Heart right ventricle (tissue), 16 donors: ENCODE results near the gene CACNB2. TPM values are rescaled to one million over a fixed set of nuclear protein-coding genes. Genes with fewer than 3 reads are reported as not detected.
"Not testable (repeated sequence)": the region's sequence is repeated elsewhere in the genome, so short reads cannot be mapped to it uniquely, and the experiment has no call there.

ENCODE experiments used
- ATAC-seq, 8 donors: fragments of 200-7000 bp; cut with Tn5 transposase; one replicate each; pipeline ENCODE4 v1.9.1; 2020; ENCODE audit warnings: mild to moderate bottlenecking in 8 of 8, moderate library complexity in 8 of 8, moderate number of reproducible peaks in 1 of 8
- DNase-seq, 2 donors: peaks; one replicate each; pipeline ENCODE4 v3.0.0-alpha.2; 2020
- H3K27ac ChIP-seq, 10 donors: fragments of 200-600 bp; sonication (generic) in 2 of 10; one replicate each; pipeline versions ENCODE4 v1.5.0 to v1.8.0; 2020 to 2022; ENCODE audit warnings: mild to moderate bottlenecking in 3 of 10
- H3K27me3 ChIP-seq, 7 donors: fragments of 200-600 bp; one replicate each; pipeline ENCODE4 v1.8.0; 2021 to 2022; ENCODE audit warnings: mild to moderate bottlenecking in 2 of 7
- H3K36me3 ChIP-seq, 9 donors: fragments of 200-600 bp; sonication (generic) in 1 of 9; one replicate each; pipeline versions ENCODE4 v1.5.0 to v1.8.0; 2020 to 2022; ENCODE audit warnings: mild to moderate bottlenecking in 2 of 9
- H3K4me1 ChIP-seq, 9 donors: fragments of 200-600 bp; sonication (generic) in 1 of 9; one replicate each; pipeline versions ENCODE4 v1.5.0 to v1.8.0; 2020 to 2022; ENCODE audit warnings: mild to moderate bottlenecking in 4 of 9
- H3K4me3 ChIP-seq, 10 donors: fragments of 200-600 bp; sonication (generic) in 2 of 10; one replicate each; pipeline versions ENCODE4 v1.5.0 to v1.8.0; 2020 to 2022; ENCODE audit warnings: mild to moderate bottlenecking in 7 of 10, moderate library complexity in 2 of 10
- H3K9me3 ChIP-seq, 11 donors: fragments of 200-600 bp in 10 of 11; sonication (generic) in 2 of 11; one replicate each; pipeline versions ENCODE4 v1.5.0 to v1.8.0; 2013 to 2022; ENCODE audit warnings: mild to moderate bottlenecking in 2 of 11, control low read depth in 1 of 11, moderate library complexity in 1 of 11
- CTCF ChIP-seq, 9 donors: fragments of 200-600 bp; sonication (generic) in 2 of 9; IDR thresholded peaks; one replicate each; pipeline versions ENCODE4 v1.5.0 to v1.8.0; 2021 to 2022; ENCODE audit warnings: antibody characterized with exemption in 9 of 9, mild to moderate bottlenecking in 5 of 9, moderate library complexity in 1 of 9
- WGBS, 2 donors: extraction: QIAGEN DNeasy Blood & Tissue Kit; methylation state at CpG; one replicate each; pipeline ENCODE4 v1.1.7; 2013; ENCODE audit warnings: inconsistent platforms in 1 of 2; 5-methylcytosine and 5-hydroxymethylcytosine counted together
- intact Hi-C, 10 donors: fragments of 100-400 bp; cut with DNase I; formaldehyde crosslinking; loops; one replicate each; pipeline versions ENCODE4 v1.11.1 to v1.14.2; 2022
- polyA plus RNA-seq, 2 donors: library from polyadenylated mRNA; stranded (reverse); fragments of 200-250 nt; gene quantifications; one replicate each; pipeline ENCODE4 v1.2.3, GENCODE V29; 2013
- total RNA-seq, 10 donors: library from RNA; stranded (reverse); fragmentation: NEBNext Ultra II Directional in 3 of 10; extraction: Animal tissue kit (Norgen Biotek cat#: 25700) in 3 of 10; gene quantifications; one replicate each; pipeline versions ENCODE4 v1.2.1 to v1.2.4, GENCODE V29; 2021 to 2023
- donor health status: Arrhythmogenic right ventricular cardiomyopathy.
- donor health status: ischemic (EF 13 %, LVEDD 7.1; RV severe dilation, severe dysfunction).
- donor health status: healthy with polysubstance abuse.
- donor health status: DM: no; HTN: yes; CAD: no.
- donor health status: DM: no; HTN: no; CAD: no.
- donor health status: ischemic (EF 25% LVEDD 6.9; RV normal size, moderate dysfunction).
- donor health status: ischemic (EF 25% LVEDD 5.7; RV mildly dilated, moderate dysfunction).
- donor health status: healthy.
- donor health status: DM: yes; HTN: yes; CAD: no.
- donor health status: Ischemic cardiomyopathy.
- donor health status: ischemic (EF 35%, LVEDD 5.7; RV mildly dilated, moderate dysfunction).
- donor health status: nonischemic (EF 11% LVEDD 7.7; RV severe dilation, severe dysfunction).
- donor health status: DM: yes; HTN: yes; CAD: no.
- donor health status: PGD.
- donor health status: ischemic (EF 29% LVEDD 5.4; RV normal size, mild dysfunction).
- donor health status: nonischemic (EF 23%, LVEDD 6.1; RV moderate dilation, normal function).

The CACNB2 gene
- total and polyA plus RNA-seq, 12 donors: 8.9 to 71.1 (median 36.7) TPM

GRCh38 chr10:18439601-18440000, 299.4 kb downstream of the CACNB2 start:
- intact Hi-C loops: no loop called here
- Histone ChIP-seq H3K4me1 (peaks cover 0 to 32% (median 4%) of the 10 kb centered on the region in 9 donors), H3K36me3 (no peaks in the 10 kb centered on the region), H3K9me3 (peaks cover 0 to 4% (median 0%) of the 10 kb centered on the region in 11 donors), H3K27me3 (no peaks in the 10 kb centered on the region), H3K27ac (peak overlapping the region; percentile 44 to 88 (median 82)), H3K4me3 (no peak overlapping the region)
- DNase-seq (no peak), ATAC-seq (peak in 4 of 8 donors; percentile 29 to 54 (median 46))
- WGBS, 2 donors: 53 to 66% methylated on average over 4 of the region's 4 CpGs
- no peak for TF ChIP-seq CTCF (IDR thresholded peaks at IDR 0.05)

- H3K9me3 ChIP-seq, H3K36me3 ChIP-seq, DNase-seq, H3K27me3 ChIP-seq, ATAC-seq, H3K4me3 ChIP-seq, intact Hi-C loops: not testable (repeated sequence)
- peaks cover 0 to 40% (median 17%) of the 10 kb centered on the region in 9 donors for H3K4me1 ChIP-seq
- peak overlapping the region in 5 of 10 donors; percentile 8 to 54 (median 48) for H3K27ac ChIP-seq
- WGBS, 2 donors: 86 to 90% methylated on average over 6 of the region's 6 CpGs
Observed at GRCh38 chr10:18445635-18446034, 305.4 kb downstream of the CACNB2 start.

- Histone ChIP-seq H3K4me3 (no peak overlapping the region), H3K36me3 (no peaks in the 10 kb centered on the region), H3K27ac (peak overlapping the region in 3 of 10 donors; percentile 8 to 54 (median 35)), H3K9me3 (peaks cover 0 to 4% (median 0%) of the 10 kb centered on the region in 11 donors), H3K4me1 (peaks cover 0 to 39% (median 17%) of the 10 kb centered on the region in 9 donors), H3K27me3 (no peaks in the 10 kb centered on the region)
- intact Hi-C loops: no loop called here
- DNase-seq (no peak), ATAC-seq (no peak)
- TF ChIP-seq CTCF (IDR thresholded peaks at IDR 0.05): no peak
Observed at GRCh38 chr10:18446205-18446604, 306.0 kb downstream of the CACNB2 start.

- WGBS, 2 donors: 24 to 31% methylated on average over 7 of the region's 7 CpGs
- peak overlapping the region in 3 of 10 donors; percentile 16 to 45 (median 28) for H3K27ac ChIP-seq
- no peak for TF ChIP-seq CTCF (IDR thresholded peaks at IDR 0.05)
- H3K9me3 ChIP-seq: no peaks in the 10 kb centered on the region
- H3K27me3 ChIP-seq: no peaks in the 10 kb centered on the region
- intact Hi-C loops: no loop called here
- DNase-seq (no peak), ATAC-seq (peak in 7 of 8 donors; percentile 34 to 69 (median 48))
- no peak overlapping the region for H3K4me3 ChIP-seq
- peaks cover 0 to 39% (median 17%) of the 10 kb centered on the region in 9 donors for H3K4me1 ChIP-seq
- H3K36me3 ChIP-seq: no peaks in the 10 kb centered on the region
Observed at GRCh38 chr10:18449611-18450026, 309.4 kb downstream of the CACNB2 start.

GRCh38 chr10:18450298-18450697, 310.1 kb downstream of the CACNB2 start:
- no peak for ATAC-seq
- 73 to 74% methylated on average over 6 of the region's 6 CpGs for WGBS, 2 donors
- Histone ChIP-seq H3K4me3 (no peak overlapping the region), H3K36me3 (no peaks in the 10 kb centered on the region), H3K9me3 (no peaks in the 10 kb centered on the region), H3K27me3 (no peaks in the 10 kb centered on the region), H3K27ac (peak overlapping the region in 2 of 10 donors; percentile 28 to 45), H3K4me1 (peaks cover 0 to 44% (median 17%) of the 10 kb centered on the region in 9 donors)
- no peak for TF ChIP-seq CTCF (IDR thresholded peaks at IDR 0.05)
- DNase-seq: no peak
- intact Hi-C loops: no loop called here
